B cell (primary cell): ENCODE results near the gene SIK3.

Source experiments
- EZH2 ChIP-seq: IDR thresholded peaks from 2 replicates; pipeline ENCODE4 v1.6.1; 2012; ENCODE audit warnings: borderline replicate concordance, low read depth, mild to moderate bottlenecking, moderate library complexity, low read length; ENCODE audit not compliant: insufficient read depth, poor library complexity, severe bottlenecking
- TF ChIP-seq, protein P1 (sequence below): fragments of 200-600 bp; IDR thresholded peaks from one replicate; pipeline ENCODE4 v1.8.0; 2022; ENCODE audit warnings: antibody characterized with exemption, mild to moderate bottlenecking

DNA sequence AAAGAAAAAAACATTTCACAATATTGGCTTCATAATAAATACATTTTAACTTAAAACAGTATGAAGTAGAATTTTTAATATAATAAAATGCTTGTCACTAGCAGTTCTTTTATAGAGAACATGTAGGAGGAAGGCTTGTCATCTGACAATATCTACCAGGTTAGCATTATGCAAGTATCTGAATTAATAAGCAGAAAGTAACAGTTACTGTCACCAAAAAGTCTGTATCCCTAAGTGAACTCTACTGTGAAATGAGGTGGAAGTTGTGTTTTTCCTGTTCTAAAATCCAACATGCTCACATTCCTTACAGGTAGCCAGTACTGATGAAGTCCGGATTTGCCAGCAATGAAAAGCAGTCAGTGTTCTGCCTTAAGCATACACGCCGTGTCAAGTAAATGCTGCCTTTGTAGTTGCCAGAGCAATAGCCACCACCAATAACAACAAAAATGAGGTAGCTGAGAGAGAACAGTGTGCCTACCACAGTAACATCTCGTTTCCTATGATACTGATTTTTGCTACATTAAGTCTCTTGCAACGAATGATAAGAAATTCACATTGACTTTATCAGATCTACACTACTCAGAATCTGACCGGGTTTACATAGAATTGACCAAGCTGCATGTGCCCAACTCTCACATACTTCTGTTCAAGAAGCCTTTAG, 95.5 kb downstream of the SIK3 start:
- TF ChIP-seq, protein P1, sequence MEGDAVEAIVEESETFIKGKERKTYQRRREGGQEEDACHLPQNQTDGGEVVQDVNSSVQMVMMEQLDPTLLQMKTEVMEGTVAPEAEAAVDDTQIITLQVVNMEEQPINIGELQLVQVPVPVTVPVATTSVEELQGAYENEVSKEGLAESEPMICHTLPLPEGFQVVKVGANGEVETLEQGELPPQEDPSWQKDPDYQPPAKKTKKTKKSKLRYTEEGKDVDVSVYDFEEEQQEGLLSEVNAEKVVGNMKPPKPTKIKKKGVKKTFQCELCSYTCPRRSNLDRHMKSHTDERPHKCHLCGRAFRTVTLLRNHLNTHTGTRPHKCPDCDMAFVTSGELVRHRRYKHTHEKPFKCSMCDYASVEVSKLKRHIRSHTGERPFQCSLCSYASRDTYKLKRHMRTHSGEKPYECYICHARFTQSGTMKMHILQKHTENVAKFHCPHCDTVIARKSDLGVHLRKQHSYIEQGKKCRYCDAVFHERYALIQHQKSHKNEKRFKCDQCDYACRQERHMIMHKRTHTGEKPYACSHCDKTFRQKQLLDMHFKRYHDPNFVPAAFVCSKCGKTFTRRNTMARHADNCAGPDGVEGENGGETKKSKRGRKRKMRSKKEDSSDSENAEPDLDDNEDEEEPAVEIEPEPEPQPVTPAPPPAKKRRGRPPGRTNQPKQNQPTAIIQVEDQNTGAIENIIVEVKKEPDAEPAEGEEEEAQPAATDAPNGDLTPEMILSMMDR = no peak
- no peak for TF ChIP-seq EZH2
